Islet precursor cell (in vitro differentiated cells): Measurements from ENCODE around the gene ZSCAN4.
A peak's percentile ranks its signal among the peaks of the same experiment; 100 is the strongest.

Source experiments
- DNase-seq: peaks from one replicate; pipeline ENCODE4 v3.0.0-alpha.2; 2018

Gene ZSCAN4, protein sequence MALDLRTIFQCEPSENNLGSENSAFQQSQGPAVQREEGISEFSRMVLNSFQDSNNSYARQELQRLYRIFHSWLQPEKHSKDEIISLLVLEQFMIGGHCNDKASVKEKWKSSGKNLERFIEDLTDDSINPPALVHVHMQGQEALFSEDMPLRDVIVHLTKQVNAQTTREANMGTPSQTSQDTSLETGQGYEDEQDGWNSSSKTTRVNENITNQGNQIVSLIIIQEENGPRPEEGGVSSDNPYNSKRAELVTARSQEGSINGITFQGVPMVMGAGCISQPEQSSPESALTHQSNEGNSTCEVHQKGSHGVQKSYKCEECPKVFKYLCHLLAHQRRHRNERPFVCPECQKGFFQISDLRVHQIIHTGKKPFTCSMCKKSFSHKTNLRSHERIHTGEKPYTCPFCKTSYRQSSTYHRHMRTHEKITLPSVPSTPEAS

DNA sequence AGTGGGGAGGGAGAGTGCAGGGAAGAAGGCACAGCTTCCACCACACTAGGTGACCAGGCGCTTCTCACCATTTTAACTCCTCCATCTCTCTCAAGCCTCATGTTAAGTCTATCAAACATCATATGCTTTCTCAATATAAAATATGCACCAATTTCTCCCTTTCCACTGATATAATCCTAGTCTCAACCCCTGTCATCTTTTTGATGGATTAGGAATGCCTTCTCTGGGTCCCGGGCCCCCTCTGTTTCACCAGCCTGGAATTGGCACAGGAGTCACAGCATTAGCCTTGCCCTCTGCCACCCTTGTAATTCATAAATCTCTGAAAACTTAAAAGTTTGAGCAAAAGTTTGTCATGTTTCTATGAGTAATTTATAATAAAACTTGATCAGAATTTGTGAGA lies at the start of gene ZSCAN4:
ZSCAN4 (plus strand) TSS at position 301 of the 400 bp plus-strand sequence. CDS start 7,211 bp downstream, outside the sequence.
- DNase-seq, result no peak

DNA sequence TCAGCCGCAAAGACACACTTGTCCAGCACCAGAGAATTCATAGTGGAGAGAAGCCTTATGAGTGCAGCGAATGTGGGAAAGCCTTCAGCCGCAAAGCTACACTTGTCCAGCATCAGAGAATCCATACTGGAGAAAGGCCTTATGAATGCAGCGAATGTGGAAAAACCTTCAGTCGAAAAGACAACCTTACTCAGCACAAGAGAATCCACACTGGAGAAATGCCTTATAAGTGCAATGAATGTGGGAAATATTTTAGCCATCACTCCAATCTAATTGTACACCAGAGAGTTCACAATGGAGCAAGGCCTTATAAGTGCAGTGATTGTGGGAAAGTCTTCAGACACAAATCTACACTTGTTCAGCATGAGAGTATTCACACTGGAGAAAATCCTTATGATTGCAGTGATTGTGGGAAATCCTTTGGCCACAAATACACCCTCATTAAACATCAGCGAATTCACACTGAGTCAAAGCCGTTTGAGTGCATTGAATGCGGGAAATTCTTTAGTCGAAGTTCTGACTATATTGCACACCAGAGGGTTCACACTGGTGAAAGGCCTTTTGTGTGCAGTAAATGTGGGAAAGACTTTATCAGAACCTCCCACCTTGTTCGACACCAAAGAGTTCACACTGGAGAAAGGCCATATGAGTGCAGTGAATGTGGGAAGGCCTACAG lies 47.9 kb upstream of the ZSCAN4 start:
- no peak for DNase-seq

DNA sequence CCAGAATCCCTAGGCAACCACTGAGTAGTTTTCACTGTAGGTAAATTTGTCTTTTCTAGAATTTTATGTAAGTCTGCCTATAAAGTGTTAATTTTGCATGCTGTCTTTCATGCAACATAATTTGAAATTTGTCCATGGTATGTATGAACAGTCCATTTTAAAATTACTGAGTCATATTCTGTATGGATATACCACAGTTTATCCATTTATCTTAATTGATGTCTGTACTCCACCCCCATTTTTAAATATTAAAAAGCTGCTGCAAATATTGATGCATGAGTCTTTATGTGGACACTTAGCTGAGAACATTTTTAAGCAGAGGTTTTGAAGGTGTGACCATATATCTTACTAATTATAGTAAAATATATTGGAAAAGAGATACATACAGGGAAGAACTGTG lies 45.6 kb upstream of the ZSCAN4 start:
- no peak for DNase-seq

DNA sequence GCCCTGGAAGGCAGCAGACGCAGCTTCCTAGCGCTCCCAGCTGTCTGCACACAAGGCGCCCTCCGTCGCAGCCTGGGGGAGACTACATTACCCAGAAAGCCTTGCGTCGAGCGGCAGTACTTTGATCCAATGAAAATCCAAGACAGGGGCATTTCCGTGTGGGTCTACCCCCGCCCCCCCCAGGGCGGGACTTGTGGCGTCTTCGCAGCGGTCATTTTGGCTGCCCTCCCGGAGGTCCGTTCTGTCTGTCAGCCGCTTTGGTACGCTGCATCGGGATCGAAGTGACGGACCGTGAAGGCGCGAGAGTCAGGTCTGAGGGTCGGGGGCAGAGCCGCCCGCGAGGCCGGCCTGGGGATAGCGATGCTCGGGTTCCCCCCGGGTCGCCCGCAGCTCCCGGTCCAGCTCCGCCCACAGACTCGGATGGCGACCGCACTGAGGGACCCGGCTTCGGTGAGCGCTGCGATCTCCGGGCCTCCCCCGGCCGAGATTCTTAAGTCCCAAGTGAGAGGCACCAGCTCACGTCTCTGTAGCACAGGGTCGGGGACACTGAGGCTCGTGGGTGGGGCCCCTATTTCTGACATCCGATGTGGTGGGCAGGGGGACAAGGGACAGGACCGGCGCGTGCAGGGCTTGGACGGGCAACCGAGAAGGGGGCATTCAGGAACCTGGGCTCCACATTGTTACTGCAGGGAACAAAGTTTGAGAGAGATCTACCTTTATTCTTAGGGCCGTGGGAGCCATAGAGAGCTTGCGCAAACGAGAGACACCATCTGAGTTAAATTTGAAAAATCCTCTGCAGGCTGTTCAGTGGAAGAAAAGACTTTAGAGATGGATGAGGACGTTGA lies 35.5 kb upstream of the ZSCAN4 start, which contains the start of gene ZNF211:
ZNF211 (plus strand) TSS at position 182 of the 845 bp plus-strand sequence; CDS start at position 361, 179 bp downstream.
- DNase-seq, result peak; percentile 96

DNA sequence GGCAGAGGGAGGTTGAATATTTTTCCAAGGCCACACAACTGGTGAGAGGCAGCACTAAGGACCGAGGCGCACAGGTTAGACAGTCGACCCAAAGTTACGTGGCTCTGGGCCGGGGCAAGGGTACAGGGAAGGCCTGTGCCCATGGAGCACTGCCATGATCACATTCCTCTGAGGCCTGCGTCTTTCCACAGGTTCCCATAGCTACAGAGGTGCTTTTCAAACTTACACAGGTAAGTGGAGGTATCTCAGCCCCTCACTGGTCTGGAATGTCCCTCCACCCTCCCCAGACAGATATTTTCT lies 35.0 kb upstream of the ZSCAN4 start:
- DNase-seq, result no peak

DNA sequence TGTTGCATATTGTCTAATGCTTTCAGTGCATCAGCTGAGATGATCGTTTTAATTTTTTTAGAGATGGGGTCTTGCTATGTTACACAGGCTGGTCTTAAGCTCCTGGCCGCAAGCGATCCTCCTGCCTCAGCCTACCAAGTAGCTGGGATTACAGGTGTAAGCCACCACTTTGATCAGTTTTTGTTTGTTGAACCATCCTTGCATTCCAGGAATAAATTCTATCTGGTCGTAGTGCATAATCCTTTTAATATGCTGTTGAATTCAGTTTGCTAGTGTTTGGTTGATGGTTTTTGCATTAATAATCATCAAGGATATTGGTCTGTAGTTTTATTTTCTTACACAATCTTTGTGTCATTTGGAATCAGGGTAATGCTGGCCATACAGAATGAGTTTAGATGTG lies 31.4 kb upstream of the ZSCAN4 start:
- DNase-seq, result no peak

DNA sequence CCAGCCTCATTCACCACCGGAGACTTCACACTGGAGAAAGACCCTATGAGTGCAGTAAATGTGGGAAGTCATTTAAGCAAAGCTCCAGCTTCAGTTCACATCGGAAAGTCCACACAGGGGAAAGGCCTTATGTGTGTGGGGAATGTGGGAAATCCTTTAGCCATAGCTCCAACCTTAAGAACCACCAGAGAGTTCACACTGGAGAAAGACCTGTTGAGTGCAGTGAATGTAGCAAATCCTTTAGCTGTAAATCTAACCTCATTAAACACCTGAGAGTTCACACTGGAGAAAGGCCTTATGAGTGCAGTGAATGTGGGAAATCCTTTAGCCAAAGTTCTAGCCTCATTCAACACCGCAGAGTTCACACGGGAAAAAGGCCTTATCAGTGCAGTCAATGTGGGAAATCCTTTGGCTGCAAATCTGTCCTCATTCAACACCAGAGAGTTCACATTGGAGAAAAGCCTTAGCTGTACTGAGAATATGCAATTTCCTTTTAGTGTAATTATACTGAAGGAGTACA lies 27.0 kb upstream of the ZSCAN4 start:
- DNase-seq, result no peak

DNA sequence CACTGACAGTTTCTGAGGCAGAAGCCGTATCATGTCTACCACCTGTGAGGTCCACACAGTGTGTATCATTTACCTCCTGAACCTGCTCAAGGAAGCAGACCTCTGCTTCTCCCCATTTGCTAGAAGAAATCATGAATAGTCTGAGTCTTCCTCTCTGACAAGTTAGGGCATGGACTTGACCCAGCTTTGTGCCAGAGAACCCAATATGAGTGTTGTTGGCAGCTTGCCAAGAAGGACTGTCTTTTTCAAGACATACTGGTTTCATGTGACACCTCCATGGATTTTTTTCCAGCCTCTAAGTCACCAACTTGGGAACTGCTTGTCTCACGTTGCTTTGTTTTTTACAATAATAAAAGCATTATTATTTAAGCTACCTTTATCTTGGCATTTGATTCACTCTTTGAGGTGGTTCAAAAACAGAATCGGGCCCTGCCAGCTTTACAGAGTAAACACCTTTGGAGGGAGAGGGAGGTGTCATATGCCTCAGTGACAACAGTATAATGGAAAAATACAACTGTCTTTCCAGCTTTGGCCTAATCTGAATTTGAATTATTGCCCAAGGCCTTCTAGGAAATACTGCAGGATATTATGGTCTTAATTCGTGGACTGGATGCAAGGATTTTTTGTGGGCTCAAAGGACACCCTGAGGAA lies 26.2 kb upstream of the ZSCAN4 start:
- DNase-seq, result no peak

DNA sequence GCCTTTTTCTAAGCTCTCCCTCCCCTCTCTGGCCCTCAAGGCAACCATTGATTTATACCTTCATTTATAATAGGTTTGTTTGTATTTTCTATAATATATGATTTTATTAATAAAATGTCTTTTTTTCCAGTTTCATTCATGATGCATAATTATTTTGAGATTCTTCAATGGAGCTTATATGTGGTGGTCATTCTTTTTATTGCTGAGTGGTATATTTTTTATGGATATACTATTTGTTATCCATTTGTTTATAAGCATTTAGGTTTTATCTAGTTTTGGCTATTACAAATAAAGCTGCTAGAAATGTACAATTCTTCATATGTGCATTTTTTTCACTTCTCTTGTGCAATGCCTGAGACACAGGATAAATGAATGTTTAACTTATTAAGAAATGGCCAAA lies 25.0 kb upstream of the ZSCAN4 start:
- no peak for DNase-seq

DNA sequence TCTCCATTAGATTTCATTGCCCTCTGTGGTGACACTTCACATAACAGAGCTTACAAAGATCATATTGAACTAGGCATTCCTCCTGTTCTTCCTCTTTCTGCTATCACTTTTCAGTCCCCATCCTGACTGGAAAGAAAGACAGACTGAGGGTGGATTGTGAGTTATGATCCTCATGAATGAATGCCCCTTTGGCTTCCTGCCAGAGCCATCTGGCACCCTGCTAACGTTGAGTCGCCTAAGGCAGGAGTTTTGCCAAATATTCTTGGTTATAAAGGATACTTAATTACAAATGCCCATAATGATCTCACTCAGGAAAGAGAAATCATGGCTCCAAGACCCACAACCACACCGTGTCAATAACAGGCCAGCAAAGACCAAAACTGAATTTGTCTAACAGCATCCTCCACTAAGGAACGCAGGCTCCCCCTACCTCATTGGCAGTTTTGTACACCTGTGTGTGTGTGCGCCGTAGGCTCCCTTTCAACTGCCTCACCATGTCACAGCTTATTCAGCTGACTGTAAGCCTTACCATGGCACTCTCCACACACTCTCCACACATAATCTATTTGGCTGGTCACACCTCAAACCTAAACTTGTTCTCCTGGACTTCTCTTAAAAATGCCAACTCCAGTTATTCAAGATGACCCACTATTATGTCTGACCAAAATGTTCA lies 20.3 kb upstream of the ZSCAN4 start:
- no peak for DNase-seq

DNA sequence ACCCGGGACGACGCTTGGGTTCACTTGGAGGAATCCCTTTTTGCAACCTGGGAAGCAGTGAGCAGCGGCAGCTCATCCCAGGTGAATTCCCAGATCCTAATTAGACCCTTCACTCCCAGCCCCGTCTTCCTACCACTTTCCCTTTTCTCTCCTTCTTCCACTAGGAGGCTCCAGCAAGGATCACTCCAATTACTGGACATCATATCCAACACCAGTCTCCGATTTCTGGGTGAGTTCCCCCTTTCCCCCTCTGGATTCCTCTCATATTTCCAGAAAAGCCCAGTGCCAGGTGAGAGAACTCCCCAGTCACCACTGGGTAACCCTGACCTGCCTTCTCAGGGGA lies 17.1 kb upstream of the ZSCAN4 start:
- no peak for DNase-seq

DNA sequence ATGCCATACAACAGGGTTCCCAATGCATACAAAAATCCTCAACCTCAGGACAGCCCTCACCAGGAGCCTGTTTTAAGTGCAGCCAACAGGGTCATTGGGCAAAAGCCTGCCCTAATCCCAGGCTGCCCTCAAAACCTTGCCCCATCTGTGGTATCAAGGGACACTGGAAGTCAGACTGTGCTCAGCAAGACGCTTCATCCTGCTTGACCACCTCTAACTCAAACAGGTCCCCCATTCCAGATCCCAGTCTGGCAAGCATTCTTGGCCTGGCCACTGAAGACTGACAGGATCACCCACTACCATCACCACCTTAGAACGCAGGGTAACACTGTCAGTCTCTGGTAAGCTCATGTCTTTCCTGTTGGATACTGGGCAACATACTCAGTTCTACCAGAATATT lies 15.0 kb upstream of the ZSCAN4 start:
- DNase-seq, result no peak

DNA sequence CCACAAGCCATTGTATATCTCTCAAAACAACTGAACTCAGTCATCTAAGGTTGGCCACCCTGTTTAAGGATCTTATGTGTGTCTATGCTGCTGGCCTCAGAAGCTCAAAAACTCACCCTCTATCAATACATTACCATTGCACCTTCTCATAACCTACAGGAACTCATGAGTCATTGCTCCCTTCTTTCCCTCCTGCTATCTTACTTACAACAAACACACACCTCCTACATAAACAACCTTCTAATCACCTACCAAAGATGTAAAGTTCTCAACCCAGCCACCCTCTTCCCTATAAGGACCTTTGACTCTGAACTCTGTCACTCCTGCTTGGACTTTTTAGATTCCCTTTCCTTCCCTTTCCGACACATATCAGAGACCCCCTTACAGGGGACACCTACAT lies 13.3 kb upstream of the ZSCAN4 start:
- DNase-seq, result no peak

DNA sequence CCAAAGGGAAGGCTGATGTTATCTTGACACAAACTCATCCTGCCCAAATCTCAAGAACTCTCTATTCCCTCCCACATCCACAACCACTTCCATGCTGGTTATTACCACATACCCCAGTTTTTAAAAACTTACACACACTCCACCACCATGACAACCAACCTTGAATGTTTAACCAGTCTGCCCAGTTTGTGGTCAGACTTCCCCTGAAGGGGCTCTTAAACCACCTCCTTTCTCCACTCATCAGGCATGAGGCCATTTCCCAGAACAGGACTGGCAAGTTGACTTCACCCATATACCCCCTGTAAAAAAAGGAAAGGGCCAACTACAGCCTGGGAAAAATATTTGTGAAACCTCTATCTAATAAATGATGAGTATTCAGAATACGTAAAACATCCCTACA lies 12.4 kb upstream of the ZSCAN4 start:
- no peak for DNase-seq

DNA sequence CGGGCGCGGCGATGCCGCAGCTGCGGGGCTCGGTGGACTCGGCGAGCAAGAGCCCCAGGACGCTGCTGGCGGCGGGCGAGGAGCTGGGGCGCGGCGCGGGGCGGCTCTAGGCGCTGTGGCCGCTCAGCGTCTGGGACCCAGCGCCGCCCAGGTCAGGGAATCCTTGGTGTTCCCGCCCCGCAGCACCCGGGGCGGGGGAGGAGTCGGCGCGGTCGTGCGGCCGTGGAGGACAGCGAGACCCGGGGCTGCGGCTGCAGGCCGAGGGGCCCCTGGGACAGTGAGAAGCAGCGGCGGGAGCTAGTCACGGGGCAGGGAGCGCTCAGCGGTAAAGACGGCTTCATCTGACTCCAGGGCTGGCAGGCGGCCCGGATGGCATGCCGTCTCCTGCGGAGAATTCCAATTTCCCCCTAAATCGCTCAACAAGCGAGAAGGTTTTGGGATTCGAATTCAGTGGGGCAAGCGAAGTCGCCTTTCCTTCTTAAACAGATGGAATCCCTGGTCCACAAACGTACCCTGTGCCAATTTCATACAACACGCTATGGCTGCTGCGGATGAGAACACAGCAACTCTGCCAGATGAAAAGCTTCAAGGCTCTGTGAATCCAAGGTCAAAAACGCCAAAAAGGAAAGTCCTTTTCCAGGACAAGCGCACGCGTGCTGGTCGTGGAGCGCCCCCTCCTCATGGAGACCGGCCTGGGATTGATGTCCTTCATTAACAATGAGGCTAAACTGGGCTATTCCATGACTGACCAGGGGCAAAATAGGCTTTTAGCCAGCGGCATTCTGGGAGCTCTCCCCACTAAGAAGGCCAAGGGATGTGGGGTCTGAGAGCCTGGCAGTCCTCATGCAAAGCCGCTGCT lies 4.2 kb upstream of the ZSCAN4 start:
- peak; percentile 77 for DNase-seq

DNA sequence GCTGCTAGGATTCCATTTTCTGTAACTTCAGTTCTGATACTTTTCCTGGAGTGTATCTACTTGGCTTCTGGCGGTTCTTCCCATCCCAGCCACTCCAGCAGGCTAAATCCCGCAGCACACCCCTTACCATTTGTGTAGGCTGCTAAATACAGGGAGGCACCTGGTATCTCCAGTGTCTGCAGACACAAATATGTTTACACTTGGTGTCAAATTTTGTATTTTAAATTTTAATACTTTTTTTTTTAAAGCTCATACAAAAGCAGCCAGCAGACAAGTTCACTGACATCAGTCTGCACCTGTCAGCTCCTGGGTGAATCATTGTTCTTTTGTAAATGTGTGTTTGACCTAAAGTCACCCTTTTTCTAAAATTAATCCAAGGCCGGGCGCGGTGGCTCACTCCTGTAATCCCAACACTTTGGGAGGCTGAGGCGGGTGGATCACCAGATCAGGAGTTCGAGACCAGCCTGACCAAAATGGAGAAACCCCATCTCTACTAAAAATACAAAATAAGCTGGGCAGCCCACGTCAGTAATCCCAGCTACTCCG lies 3.4 kb upstream of the ZSCAN4 start:
- DNase-seq, result no peak

DNA sequence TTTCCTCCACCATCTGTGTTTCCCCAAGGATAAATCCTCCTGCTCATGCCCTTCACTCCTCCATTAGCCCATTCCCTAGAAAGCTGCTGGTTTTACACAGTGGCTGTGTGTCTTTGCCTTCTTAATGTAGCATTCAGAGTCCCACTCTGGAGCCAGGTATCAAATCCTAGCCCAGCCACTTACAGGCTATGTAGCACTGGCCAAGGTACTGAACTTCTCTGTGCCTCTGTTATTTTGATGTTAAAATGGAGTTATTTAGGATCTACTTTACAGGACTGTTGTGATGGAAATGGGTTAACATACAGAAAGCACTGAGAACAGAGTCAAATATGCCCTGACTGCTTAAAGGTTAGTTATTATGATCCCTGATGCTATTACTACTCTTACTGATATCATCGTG lies 1.5 kb upstream of the ZSCAN4 start:
- DNase-seq, result no peak

DNA sequence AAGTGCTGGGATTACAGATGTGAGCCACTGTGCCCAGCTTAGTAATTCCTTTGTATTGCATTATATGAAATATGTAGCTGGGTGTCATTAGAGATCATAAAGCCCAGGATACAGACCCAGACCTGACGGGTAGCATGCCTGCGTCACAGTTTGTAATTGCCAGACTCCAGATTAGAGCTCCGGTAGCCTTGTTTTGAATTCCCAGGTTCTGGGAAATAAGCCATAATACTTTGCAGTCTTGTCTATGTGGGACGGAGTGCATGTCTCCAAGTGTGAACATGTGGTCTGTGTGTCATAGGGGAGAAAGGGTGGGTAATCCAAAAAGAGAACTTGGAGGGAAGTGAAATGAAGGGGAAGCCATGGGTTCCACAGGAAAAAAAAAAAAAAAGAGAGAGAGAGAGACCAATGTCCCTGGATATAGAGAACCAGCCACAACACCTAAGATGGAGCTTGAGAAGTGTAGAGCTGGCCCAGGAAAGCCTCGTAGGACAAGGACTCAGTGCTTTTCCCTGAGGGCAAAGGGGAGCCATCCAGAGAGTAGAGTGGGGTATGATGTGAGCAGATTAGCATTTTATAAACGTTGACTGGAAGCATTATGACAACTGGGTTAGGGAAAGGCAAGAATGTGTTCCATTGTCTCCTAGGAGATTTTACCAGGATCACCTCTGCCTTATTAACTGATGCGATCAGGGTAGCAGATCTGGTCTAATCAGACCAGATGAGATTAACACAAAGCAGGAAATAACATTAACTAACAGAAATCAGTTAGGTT lies 2.6 kb downstream of the ZSCAN4 start:
- peak; percentile 8 for DNase-seq

DNA sequence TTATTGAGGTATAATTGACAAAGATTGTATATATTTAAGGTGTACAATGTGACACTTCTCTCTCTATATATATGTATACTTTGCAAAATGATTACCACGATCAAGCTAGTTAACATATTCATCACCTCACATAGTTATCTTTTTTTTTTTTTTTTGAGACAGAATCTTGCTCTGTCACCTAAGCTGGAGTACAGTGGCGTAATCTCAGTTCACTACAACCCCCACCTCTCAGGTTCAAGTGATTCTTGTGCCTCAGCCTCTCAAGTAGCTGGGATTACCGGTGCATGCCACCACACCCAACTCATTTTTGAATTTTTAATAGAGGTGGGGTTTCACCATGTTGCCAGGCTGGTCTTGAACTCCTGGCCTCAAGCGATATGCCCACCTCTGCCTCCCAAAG lies 3.7 kb downstream of the ZSCAN4 start:
- peak; percentile 2 for DNase-seq

DNA sequence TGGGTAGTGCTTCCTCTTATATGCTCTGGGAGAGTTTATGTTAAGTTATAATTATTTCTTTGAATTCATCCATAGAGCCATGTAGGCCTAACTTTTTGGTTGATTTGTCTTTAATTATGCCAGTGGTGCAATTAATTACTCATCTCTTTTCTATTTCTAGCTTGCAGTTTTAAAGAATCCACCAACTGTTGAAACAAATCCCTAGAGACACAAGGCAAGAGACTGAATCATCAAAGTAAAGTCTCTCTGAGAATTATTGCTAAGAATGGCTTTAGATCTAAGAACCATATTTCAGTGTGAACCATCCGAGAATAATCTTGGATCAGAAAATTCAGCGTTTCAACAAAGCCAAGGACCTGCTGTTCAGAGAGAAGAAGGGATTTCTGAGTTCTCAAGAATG lies 7.1 kb downstream of the ZSCAN4 start:
- DNase-seq, result no peak
